ENCODE data around the gene NUCKS1. TPM values are rescaled to one million over a fixed set of nuclear protein-coding genes. Genes with fewer than 3 reads are reported as not detected.

NUCKS1 gene
- total and polyA plus RNA-seq, 2 experiments from 2014 or later, result 69.9 to 122 TPM

DNA sequence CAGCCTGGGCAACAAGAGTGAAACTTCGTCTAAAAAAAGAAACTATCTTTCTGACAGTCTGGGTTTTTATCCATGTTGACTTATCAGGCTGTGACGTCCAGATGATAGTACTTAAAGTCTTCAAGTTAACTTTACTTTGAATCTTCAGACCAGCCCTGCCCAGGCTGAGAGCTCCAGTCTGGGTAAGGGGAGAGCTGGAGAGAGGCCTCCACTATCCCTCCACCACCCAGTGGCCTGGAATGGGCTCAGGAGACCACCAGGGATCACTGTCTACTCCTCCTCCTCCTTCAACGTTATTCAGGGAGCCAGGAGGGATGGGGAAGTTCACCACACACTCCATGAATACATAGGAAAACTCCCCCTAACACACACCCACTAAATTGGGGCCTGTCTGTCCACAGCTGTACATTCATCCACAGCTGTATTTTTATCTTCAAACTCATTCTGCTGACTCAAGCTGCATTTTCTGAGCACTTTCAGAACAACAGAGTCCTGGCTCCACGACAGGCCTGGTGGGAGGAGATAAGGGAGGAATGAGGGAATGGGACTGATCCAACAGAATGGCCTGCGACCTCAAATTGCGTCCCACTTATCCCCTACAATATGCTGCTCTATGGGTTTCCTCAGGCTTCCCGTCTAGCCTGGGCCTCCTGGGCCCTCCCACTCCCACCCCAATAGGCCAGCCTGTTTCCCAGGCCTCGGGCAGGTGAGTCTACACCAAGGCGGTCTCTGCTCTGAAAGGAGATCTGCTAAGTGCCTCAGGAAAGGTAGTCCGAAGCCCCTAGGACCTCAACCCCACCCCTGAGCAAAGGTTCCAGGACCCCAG, 71.5 kb downstream of the NUCKS1 start:
- WGBS, 2 experiments (ENCODE audit: low coverage in 1 of 2, low lambda C conversion rate in 2 of 2, missing lambda C conversion rate in 2 of 2), result 76 to 91% methylated on average over 10 of the region's 10 CpGs
- H3K4me3 ChIP-seq, result 0 out of 2 replicates have a peak overlapping the region, but pooled peaks have one; percentile 74
- H3K9me2 ChIP-seq (ENCODE audit: insufficient read depth), result no peaks in the 10 kb centered on the region
- peak; percentile 20 for DNase-seq
- no peaks in the 10 kb centered on the region for H3K79me2 ChIP-seq (ENCODE audit: insufficient read depth)
- H3K4me1 ChIP-seq (ENCODE audit: insufficient read depth), result 0 out of 2 replicates have a peak, but pooled peaks cover 7% of the 10 kb centered on the region
- H3K27me3 ChIP-seq (replicated peaks; ENCODE audit: insufficient read depth), result no peaks in the 10 kb centered on the region
- TF ChIP-seq EZH2phosphoT487 (IDR thresholded peaks at IDR 0.05; ENCODE audit: insufficient read depth, low read depth) (no peak), EZH2 (IDR thresholded peaks at IDR 0.05; ENCODE audit: insufficient read depth, poor library complexity, severe bottlenecking) (no peak)
- H4K20me1 ChIP-seq (ENCODE audit: insufficient read depth), result no peaks in the 10 kb centered on the region
- H3K9me3 ChIP-seq (ENCODE audit: low read depth), result no peaks in the 10 kb centered on the region
- H3K4me2 ChIP-seq (ENCODE audit: unreplicated experiment), result no peak overlapping the region
- H3K27ac ChIP-seq, result no peak overlapping the region
- no peaks in the 10 kb centered on the region for H3F3A ChIP-seq (ENCODE audit: insufficient read depth)
- H3K36me3 ChIP-seq (ENCODE audit: low read depth), result no peaks in the 10 kb centered on the region
- in situ Hi-C loops (cut with MboI), result no loop called here
- H3K9ac ChIP-seq, result no peak overlapping the region
- H2AFZ ChIP-seq, result no peak overlapping the region

DNA sequence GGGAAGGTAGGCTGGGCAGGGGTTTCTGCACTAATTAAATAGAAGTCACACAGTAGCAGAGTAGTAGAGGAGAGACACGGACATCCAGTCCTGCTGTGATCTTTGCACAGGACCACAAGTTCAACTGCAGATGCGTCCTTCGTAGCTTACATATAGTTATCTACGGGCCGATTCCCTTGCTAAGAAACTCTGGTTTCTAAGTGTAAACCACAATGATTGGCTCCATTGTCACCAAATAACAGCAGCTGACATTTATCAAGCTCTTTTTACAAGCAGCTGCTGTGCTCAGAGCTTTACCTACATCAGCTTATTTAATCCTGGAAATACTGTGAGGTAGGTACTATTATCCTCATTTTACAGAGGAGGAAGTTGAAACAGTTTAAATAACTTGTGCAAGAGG, 72.8 kb downstream of the NUCKS1 start:
- Histone ChIP-seq H3K4me2 (ENCODE audit: unreplicated experiment) (no peak overlapping the region), H3K27me3 (replicated peaks; ENCODE audit: insufficient read depth) (no peaks in the 10 kb centered on the region), H3K9me3 (ENCODE audit: low read depth) (no peaks in the 10 kb centered on the region), H4K20me1 (ENCODE audit: insufficient read depth) (no peaks in the 10 kb centered on the region), H3K36me3 (ENCODE audit: low read depth) (no peaks in the 10 kb centered on the region), H3K4me3 (no peak overlapping the region), H2AFZ (no peak overlapping the region), H3K9ac (no peak overlapping the region), H3K4me1 (ENCODE audit: insufficient read depth) (0 out of 2 replicates have a peak, but pooled peaks cover 7% of the 10 kb centered on the region), H3K79me2 (ENCODE audit: insufficient read depth) (no peaks in the 10 kb centered on the region), H3K9me2 (ENCODE audit: insufficient read depth) (no peaks in the 10 kb centered on the region), H3F3A (ENCODE audit: insufficient read depth) (no peaks in the 10 kb centered on the region), H3K27ac (no peak overlapping the region)
- TF ChIP-seq EZH2 (IDR thresholded peaks at IDR 0.05; ENCODE audit: insufficient read depth, poor library complexity, severe bottlenecking) (no peak), EZH2phosphoT487 (IDR thresholded peaks at IDR 0.05; ENCODE audit: insufficient read depth, low read depth) (no peak)
- no peak for DNase-seq
- in situ Hi-C loops (cut with MboI), result no loop called here
- WGBS, 2 experiments (ENCODE audit: low coverage in 1 of 2, low lambda C conversion rate in 2 of 2, missing lambda C conversion rate in 2 of 2), result 85 to 88% methylated on average over 5 of the region's 5 CpGs

DNA sequence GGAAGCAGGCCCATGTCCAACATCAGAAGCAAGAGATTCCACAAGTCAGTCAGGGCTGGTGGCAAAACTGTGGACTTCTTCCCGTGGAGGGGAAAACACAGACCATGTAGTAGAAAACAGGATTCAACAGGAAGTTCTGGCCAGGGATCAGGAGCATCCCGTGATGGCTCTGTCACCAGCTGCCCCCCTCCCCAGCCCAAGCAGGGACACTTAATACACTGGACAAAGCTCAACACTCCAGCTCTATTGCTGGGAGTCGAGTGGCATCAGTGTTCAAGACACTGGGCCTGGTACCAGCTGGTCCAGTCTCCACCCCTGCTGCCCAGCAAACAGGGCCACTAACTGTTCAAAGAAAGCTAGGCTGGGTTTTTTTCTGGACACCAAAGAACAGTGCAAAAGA, 73.4 kb downstream of the NUCKS1 start:
- Histone ChIP-seq H4K20me1 (ENCODE audit: insufficient read depth) (no peaks in the 10 kb centered on the region), H3K36me3 (ENCODE audit: low read depth) (no peaks in the 10 kb centered on the region), H3K27me3 (replicated peaks; ENCODE audit: insufficient read depth) (no peaks in the 10 kb centered on the region), H3K9ac (no peak overlapping the region), H3K9me2 (ENCODE audit: insufficient read depth) (no peaks in the 10 kb centered on the region), H2AFZ (no peak overlapping the region), H3K9me3 (ENCODE audit: low read depth) (no peaks in the 10 kb centered on the region), H3K4me3 (no peak overlapping the region), H3K79me2 (ENCODE audit: insufficient read depth) (no peaks in the 10 kb centered on the region), H3F3A (ENCODE audit: insufficient read depth) (no peaks in the 10 kb centered on the region), H3K27ac (no peak overlapping the region), H3K4me1 (ENCODE audit: insufficient read depth) (0 out of 2 replicates have a peak, but pooled peaks cover 7% of the 10 kb centered on the region), H3K4me2 (ENCODE audit: unreplicated experiment) (no peak overlapping the region)
- in situ Hi-C loops (cut with MboI), result no loop called here
- no peak for TF ChIP-seq EZH2 (IDR thresholded peaks at IDR 0.05; ENCODE audit: insufficient read depth, poor library complexity, severe bottlenecking)
- no peak for TF ChIP-seq EZH2phosphoT487 (IDR thresholded peaks at IDR 0.05; ENCODE audit: insufficient read depth, low read depth)
- no peak for DNase-seq
- 65 to 66% methylated on average over 3 of the region's 3 CpGs for WGBS, 2 experiments (ENCODE audit: low coverage in 1 of 2, low lambda C conversion rate in 2 of 2, missing lambda C conversion rate in 2 of 2)

DNA sequence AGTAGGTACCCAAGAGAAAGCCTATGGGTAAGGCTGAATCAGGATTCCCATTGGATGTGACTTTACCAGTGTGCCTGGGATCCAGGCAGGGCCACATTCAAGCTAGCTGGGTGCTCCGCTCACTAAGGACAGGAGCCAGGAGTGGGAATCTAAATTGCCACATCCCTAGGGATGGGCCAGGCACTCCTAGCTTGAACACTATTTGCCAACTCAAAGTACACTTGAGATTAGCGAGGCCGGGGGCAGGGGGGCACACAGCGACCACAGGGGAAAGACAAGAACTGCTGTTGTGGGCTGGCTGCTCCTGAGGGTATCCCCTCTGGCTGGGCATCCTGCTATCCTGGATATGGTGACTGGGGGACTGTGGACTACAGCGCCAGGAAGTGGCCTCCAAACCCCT, 74.0 kb downstream of the NUCKS1 start:
- Histone ChIP-seq H3K27me3 (replicated peaks; ENCODE audit: insufficient read depth) (no peaks in the 10 kb centered on the region), H3K4me1 (ENCODE audit: insufficient read depth) (0 out of 2 replicates have a peak, but pooled peaks cover 7% of the 10 kb centered on the region), H3K9me2 (ENCODE audit: insufficient read depth) (no peaks in the 10 kb centered on the region), H3K9me3 (ENCODE audit: low read depth) (no peaks in the 10 kb centered on the region), H3F3A (ENCODE audit: insufficient read depth) (no peaks in the 10 kb centered on the region), H4K20me1 (ENCODE audit: insufficient read depth) (no peaks in the 10 kb centered on the region), H3K79me2 (ENCODE audit: insufficient read depth) (no peaks in the 10 kb centered on the region), H3K27ac (no peak overlapping the region), H3K4me3 (no peak overlapping the region), H2AFZ (no peak overlapping the region), H3K4me2 (ENCODE audit: unreplicated experiment) (no peak overlapping the region), H3K9ac (no peak overlapping the region), H3K36me3 (ENCODE audit: low read depth) (no peaks in the 10 kb centered on the region)
- in situ Hi-C loops (cut with MboI), result no loop called here
- no peak for DNase-seq
- 99% methylated on average over 5 of the region's 5 CpGs for WGBS, 2 experiments (ENCODE audit: low coverage in 1 of 2, low lambda C conversion rate in 2 of 2, missing lambda C conversion rate in 2 of 2)
- TF ChIP-seq EZH2 (IDR thresholded peaks at IDR 0.05; ENCODE audit: insufficient read depth, poor library complexity, severe bottlenecking) (no peak), EZH2phosphoT487 (IDR thresholded peaks at IDR 0.05; ENCODE audit: insufficient read depth, low read depth) (no peak)
